HFFc6 (cell line): ENCODE results near the gene SPDEF. TPM values are rescaled to one million over a fixed set of nuclear protein-coding genes. Genes with fewer than 3 reads are reported as not detected.

Experiments
- DNase-seq: peaks from one replicate; pipeline ENCODE4 v3.0.0-alpha.2; 2018
- H3K27ac Mint-ChIP-seq: 2 replicates; pipeline ENCODE4 v1.8.0; 2020; ENCODE audit warnings: mild to moderate bottlenecking, mixed read lengths
- H3K27me3 Mint-ChIP-seq: 2 replicates; pipeline ENCODE4 v1.8.0; 2021; ENCODE audit warnings: mild to moderate bottlenecking, moderate library complexity, mixed read lengths; ENCODE audit not compliant: insufficient read depth
- H3K36me3 Mint-ChIP-seq: 2 replicates; pipeline ENCODE4 v1.8.0; 2021; ENCODE audit warnings: low read depth, mixed read lengths
- H3K4me1 Mint-ChIP-seq: 2 replicates; pipeline ENCODE4 v1.8.0; 2020; ENCODE audit warnings: low read depth, mixed read lengths
- H3K4me3 Mint-ChIP-seq: 2 replicates; pipeline ENCODE4 v1.8.0; 2020; ENCODE audit warnings: mild to moderate bottlenecking, moderate library complexity, mixed read lengths
- H3K9me3 Mint-ChIP-seq: 2 replicates; pipeline ENCODE4 v1.8.0; 2020; ENCODE audit warnings: mild to moderate bottlenecking, mixed read lengths
- CTCF ChIP-seq: fragments of 200-600 bp; sonication (generic); IDR thresholded peaks from 2 replicates; pipeline ENCODE4 v1.5.0; 2021; ENCODE audit warnings: antibody characterized with exemption, mild to moderate bottlenecking
- total RNA-seq, 6 experiments: library from RNA; stranded (reverse); fragmentation: NEBNext Ultra II Directional; extraction: Animal tissue kit (Norgen Biotek cat#: 25700); gene quantifications; 2 replicates in 1 of 6; 3 replicates in 5 of 6; pipeline ENCODE4 v1.2.3, GENCODE V29; 2021

Gene SPDEF
- total RNA-seq, 6 experiments from 2014 or later: not detected

DNA sequence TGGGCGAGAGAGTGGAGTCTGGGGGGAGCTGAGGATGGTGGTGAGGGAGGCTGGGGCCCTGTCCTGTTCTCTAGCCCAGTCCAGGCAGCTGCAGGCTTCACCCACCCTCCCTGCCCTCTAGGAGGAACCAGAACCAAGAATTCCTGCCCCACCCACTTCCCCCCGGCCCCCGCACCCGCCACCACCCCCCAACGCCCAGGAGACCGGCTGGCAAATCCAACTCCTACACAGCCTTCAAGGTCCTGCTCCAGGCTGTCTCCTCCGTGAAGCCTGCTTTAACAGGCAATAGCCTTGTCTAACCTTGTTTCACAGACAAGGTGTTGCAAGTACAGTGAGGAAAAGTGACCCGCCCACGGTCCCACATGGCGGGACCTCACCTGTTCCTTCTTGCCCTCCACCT lies 2.4 kb downstream of the SPDEF start:
- peaks cover 26% of the 10 kb centered on the region for H3K27me3 Mint-ChIP-seq
- H3K36me3 Mint-ChIP-seq: no peaks in the 10 kb centered on the region
- no peaks in the 10 kb centered on the region; the same call in 1 of the 2 replicates for H3K9me3 Mint-ChIP-seq
- no peak for DNase-seq
- no peak overlapping the region for H3K4me3 Mint-ChIP-seq
- TF ChIP-seq CTCF: no peak
- H3K4me1 Mint-ChIP-seq: peaks cover 5% of the 10 kb centered on the region; the same call in 1 of the 2 replicates
- no peak overlapping the region for H3K27ac Mint-ChIP-seq

- H3K27ac Mint-ChIP-seq: no peak overlapping the region
- H3K27me3 Mint-ChIP-seq: peaks cover 28% of the 10 kb centered on the region
- H3K4me3 Mint-ChIP-seq: no peak overlapping the region
- TF ChIP-seq CTCF: no peak
- no peaks in the 10 kb centered on the region for H3K9me3 Mint-ChIP-seq
- H3K36me3 Mint-ChIP-seq: no peaks in the 10 kb centered on the region
- no peak for DNase-seq
- peaks cover 5% of the 10 kb centered on the region; the same call in 1 of the 2 replicates for H3K4me1 Mint-ChIP-seq
Measured at GRCh38 chr6:34553146-34553545, 3.0 kb downstream of the SPDEF start.

DNA sequence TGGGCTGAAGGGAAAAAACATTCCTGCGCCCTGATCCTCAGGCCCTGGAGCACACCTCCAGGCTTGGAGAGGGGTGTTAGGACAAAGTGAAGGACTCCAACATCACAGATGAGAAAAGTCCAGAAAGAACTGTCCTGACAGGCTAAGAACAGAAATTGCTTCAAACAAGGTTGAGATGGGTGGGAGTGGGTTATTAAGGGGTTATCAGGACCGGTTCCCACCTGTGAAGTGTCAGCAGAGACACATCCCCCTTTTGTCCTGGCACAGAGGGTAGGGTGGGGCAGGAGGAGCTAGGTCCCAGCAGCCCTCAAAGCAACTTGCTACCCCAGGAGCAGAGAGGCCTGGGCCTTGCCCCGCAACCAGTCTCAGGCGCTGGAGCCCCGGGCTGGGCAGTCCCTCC lies 3.5 kb downstream of the SPDEF start:
- DNase-seq: no peak
- Mint-ChIP-seq H3K4me1 (peaks cover 5% of the 10 kb centered on the region; the same call in 1 of the 2 replicates), H3K4me3 (no peak overlapping the region), H3K9me3 (no peaks in the 10 kb centered on the region), H3K36me3 (no peaks in the 10 kb centered on the region), H3K27me3 (peaks cover 30% of the 10 kb centered on the region), H3K27ac (no peak overlapping the region)
- TF ChIP-seq CTCF: no peak

DNA sequence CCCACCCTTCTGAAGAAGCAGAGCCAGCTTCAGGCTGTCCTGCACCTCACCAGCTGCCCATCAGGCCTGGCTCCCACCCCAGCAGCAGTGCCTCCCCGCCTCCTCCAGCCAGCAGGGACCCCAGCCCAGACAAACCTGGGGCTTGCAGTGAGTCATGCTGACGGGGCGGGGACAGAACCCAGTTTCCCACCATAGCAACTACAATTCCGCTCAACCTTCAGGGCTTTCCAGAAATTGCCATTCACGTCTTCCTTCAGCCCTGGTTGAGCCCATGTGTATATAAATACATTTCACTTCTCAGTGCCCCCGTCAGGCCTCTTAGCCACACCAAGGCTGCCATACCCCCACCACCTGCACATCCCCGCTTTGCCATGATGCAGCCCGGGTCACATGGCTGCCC lies 4.4 kb downstream of the SPDEF start:
- H3K9me3 Mint-ChIP-seq: no peaks in the 10 kb centered on the region
- H3K4me1 Mint-ChIP-seq: peaks cover 5% of the 10 kb centered on the region; the same call in 1 of the 2 replicates
- H3K27me3 Mint-ChIP-seq: peaks cover 28% of the 10 kb centered on the region
- DNase-seq: no peak
- H3K27ac Mint-ChIP-seq: no peak overlapping the region
- TF ChIP-seq CTCF: no peak
- no peaks in the 10 kb centered on the region for H3K36me3 Mint-ChIP-seq
- H3K4me3 Mint-ChIP-seq: no peak overlapping the region

DNA sequence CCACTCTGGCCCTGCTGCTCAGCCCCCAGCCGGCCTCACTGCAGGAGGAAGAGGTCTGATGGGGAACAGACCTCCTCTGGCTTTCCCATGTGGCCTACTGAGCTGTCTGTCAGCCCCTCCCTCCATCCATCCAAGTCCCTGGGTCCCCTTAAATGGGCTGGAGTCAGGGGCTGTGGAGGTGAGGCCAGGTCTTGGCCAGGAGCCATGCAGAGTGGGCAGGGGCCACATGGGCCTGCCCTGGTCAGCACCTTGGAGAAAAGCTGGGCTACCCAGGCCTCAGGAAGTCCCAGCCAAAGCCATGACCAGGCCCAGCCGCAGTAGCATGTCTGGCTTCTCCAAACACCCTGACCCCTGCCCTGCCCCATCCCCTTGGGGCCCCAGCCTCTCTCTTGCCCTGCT lies 6.3 kb downstream of the SPDEF start:
- Mint-ChIP-seq H3K4me1 (no peaks in the 10 kb centered on the region), H3K9me3 (no peaks in the 10 kb centered on the region), H3K27ac (no peak overlapping the region), H3K27me3 (peaks cover 28% of the 10 kb centered on the region), H3K4me3 (no peak overlapping the region), H3K36me3 (no peaks in the 10 kb centered on the region)
- TF ChIP-seq CTCF: no peak
- no peak for DNase-seq
